22Rv1 (cell line): Measurements from ENCODE around the gene AKAP12.

ENCODE experiments used
- ZFX ChIP-seq: fragments of 450-650 bp; IDR thresholded peaks from 2 replicates; pipeline ENCODE4 v1.6.1; 2017; ENCODE audit warnings: antibody characterized with exemption, borderline replicate concordance
- TF ChIP-seq, protein P1 (sequence below): fragments of 450-650 bp; IDR thresholded peaks from 2 replicates; pipeline ENCODE4 v1.5.1; 2017; ENCODE audit warnings: mild to moderate bottlenecking

- TF ChIP-seq, protein P1, sequence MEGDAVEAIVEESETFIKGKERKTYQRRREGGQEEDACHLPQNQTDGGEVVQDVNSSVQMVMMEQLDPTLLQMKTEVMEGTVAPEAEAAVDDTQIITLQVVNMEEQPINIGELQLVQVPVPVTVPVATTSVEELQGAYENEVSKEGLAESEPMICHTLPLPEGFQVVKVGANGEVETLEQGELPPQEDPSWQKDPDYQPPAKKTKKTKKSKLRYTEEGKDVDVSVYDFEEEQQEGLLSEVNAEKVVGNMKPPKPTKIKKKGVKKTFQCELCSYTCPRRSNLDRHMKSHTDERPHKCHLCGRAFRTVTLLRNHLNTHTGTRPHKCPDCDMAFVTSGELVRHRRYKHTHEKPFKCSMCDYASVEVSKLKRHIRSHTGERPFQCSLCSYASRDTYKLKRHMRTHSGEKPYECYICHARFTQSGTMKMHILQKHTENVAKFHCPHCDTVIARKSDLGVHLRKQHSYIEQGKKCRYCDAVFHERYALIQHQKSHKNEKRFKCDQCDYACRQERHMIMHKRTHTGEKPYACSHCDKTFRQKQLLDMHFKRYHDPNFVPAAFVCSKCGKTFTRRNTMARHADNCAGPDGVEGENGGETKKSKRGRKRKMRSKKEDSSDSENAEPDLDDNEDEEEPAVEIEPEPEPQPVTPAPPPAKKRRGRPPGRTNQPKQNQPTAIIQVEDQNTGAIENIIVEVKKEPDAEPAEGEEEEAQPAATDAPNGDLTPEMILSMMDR = no peak
- no peak for TF ChIP-seq ZFX
These were observed 114.0 kb downstream of the AKAP12 start for GRCh38 chr6:151353795-151354194.
